IMR-90 (cell line): ENCODE measurements around the gene IGDCC3. TPM values are rescaled to one million over a fixed set of nuclear protein-coding genes. Genes with fewer than 3 reads are reported as not detected.

ENCODE experiments used
- ATAC-seq: fragments of 200-7000 bp; cut with Tn5 transposase; 2 replicates; pipeline ENCODE4 v1.9.1; 2020; ENCODE audit warnings: low read depth, mild to moderate bottlenecking, moderate library complexity
- BruUV-seq: library from RNA; stranded (reverse); fragments of 400-500 nt; replicated peaks from 2 replicates; lab custom pipeline; 2021; lab: Mats Ljungman, UMichigan
- CTCF ChIA-PET: fragments of 300-600 bp; formaldehyde crosslinking; extraction: SDS; loops from one replicate; lab custom pipeline; 2021; ENCODE audit warnings: antibody characterized with exemption; lab: Yijun Ruan, JAX
- POLR2A ChIA-PET: fragments of 300-600 bp; sonication (Branson Sonifier 250); formaldehyde crosslinking; loops from one replicate; lab custom pipeline; 2022; ENCODE audit warnings: antibody characterized with exemption; ENCODE audit not compliant: unreplicated experiment; lab: Charles Lee
- DNase-seq: peaks from one replicate; pipeline ENCODE4 v3.0.0; 2013
- H2AFZ ChIP-seq: replicated peaks from 2 replicates; pipeline ENCODE3; 2013; ENCODE audit warnings: low read length, mild to moderate bottlenecking; ENCODE audit not compliant: poor library complexity
- H2AK5ac ChIP-seq: 2 replicates; pipeline ENCODE4 v1.6.1; 2013; ENCODE audit warnings: low read depth, low read length, inconsistent platforms
- H2AK9ac ChIP-seq: replicated peaks from 2 replicates; pipeline ENCODE3; 2013; ENCODE audit warnings: mild to moderate bottlenecking, low read depth, low read length, moderate library complexity; ENCODE audit not compliant: poor library complexity
- H2BK120ac ChIP-seq: 2 replicates; pipeline ENCODE4 v1.6.1; 2013; ENCODE audit warnings: low read depth, low read length, inconsistent platforms
- H2BK15ac ChIP-seq: 3 replicates; pipeline ENCODE4 v1.6.1; 2013; ENCODE audit warnings: low read depth, low read length, inconsistent platforms
- H2BK20ac ChIP-seq: 2 replicates; pipeline ENCODE4 v1.6.1; 2013; ENCODE audit warnings: low read depth, mild to moderate bottlenecking, inconsistent platforms, low read length, moderate library complexity
- H2BK5ac ChIP-seq: 2 replicates; pipeline ENCODE4 v1.6.1; 2013; ENCODE audit warnings: mild to moderate bottlenecking, low read depth, low read length, inconsistent platforms; ENCODE audit not compliant: poor library complexity, severe bottlenecking
- H3K14ac ChIP-seq: replicated peaks from 2 replicates; pipeline ENCODE4 v1.6.1; 2013; ENCODE audit warnings: low read depth, low read length, inconsistent platforms
- H3K18ac ChIP-seq: 2 replicates; pipeline ENCODE4 v1.6.1; 2013; ENCODE audit warnings: low read depth, low read length, control low read depth
- H3K23ac ChIP-seq: 2 replicates; pipeline ENCODE4 v1.6.1; 2013; ENCODE audit warnings: low read depth, low read length, inconsistent platforms
- H3K27ac ChIP-seq: 2 replicates; pipeline ENCODE4 v1.5.1; 2013; ENCODE audit warnings: mild to moderate bottlenecking, control low read depth, low read length; ENCODE audit not compliant: insufficient read depth
- H3K27me3 ChIP-seq: 2 replicates; pipeline ENCODE4 v1.6.1; 2013; ENCODE audit warnings: low read length; ENCODE audit not compliant: control insufficient read depth, insufficient read depth
- H3K36me3 ChIP-seq: 2 replicates; pipeline ENCODE4 v1.6.1; 2013; ENCODE audit warnings: low read length, mixed read lengths; ENCODE audit not compliant: control insufficient read depth, insufficient read depth
- H3K4ac ChIP-seq: 2 replicates; pipeline ENCODE4 v1.6.1; 2013; ENCODE audit warnings: low read depth, low read length, inconsistent platforms
- H3K4me1 ChIP-seq: 2 replicates; pipeline ENCODE4 v1.6.1; 2013; ENCODE audit warnings: low read length, mixed read lengths; ENCODE audit not compliant: control insufficient read depth, insufficient read depth
- H3K4me2 ChIP-seq: 2 replicates; pipeline ENCODE4 v1.6.1; 2013; ENCODE audit warnings: low read depth, mild to moderate bottlenecking, control low read depth, low read length, moderate library complexity
- H3K4me3 ChIP-seq: 2 replicates; pipeline ENCODE4 v1.5.1; 2013; ENCODE audit warnings: low read depth, mild to moderate bottlenecking, control low read depth, low read length, moderate library complexity; ENCODE audit not compliant: insufficient read depth
- H3K56ac ChIP-seq: 2 replicates; pipeline ENCODE4 v1.6.1; 2013; ENCODE audit warnings: low read length, inconsistent platforms; ENCODE audit not compliant: insufficient read depth; ENCODE audit errors: extremely low read depth
- H3K79me1 ChIP-seq, 2 experiments: 2 replicates each; pipeline ENCODE4 v1.6.1; 2013; ENCODE audit warnings: low read length in 2 of 2, inconsistent platforms in 1 of 2, low read depth in 1 of 2
- H3K9ac ChIP-seq: 2 replicates; pipeline ENCODE4 v1.6.1; 2013; ENCODE audit warnings: low read depth, low read length, control low read depth
- H3K9me1 ChIP-seq: 2 replicates; pipeline ENCODE4 v1.6.1; 2013; ENCODE audit warnings: low read length, inconsistent platforms; ENCODE audit not compliant: insufficient read depth
- H3K9me3 ChIP-seq: 2 replicates; pipeline ENCODE4 v1.6.1; 2013; ENCODE audit warnings: low read length; ENCODE audit not compliant: control insufficient read depth, insufficient read depth
- H4K20me1 ChIP-seq: 2 replicates; pipeline ENCODE4 v1.6.1; 2013; ENCODE audit warnings: low read length, inconsistent platforms; ENCODE audit not compliant: insufficient read depth
- H4K5ac ChIP-seq: 2 replicates; pipeline ENCODE4 v1.6.1; 2013; ENCODE audit warnings: mild to moderate bottlenecking, low read depth, low read length, control low read depth
- H4K8ac ChIP-seq, 2 experiments: 2 replicates each; pipeline ENCODE4 v1.6.1; 2013; ENCODE audit warnings: low read depth in 2 of 2, low read length in 2 of 2, control low read depth in 1 of 2, inconsistent platforms in 1 of 2
- H4K91ac ChIP-seq: 2 replicates; pipeline ENCODE4 v1.6.1; 2013; ENCODE audit warnings: low read depth, low read length, inconsistent platforms; ENCODE audit not compliant: insufficient read depth
- BHLHE40 ChIP-seq: fragments of 150-350 bp; IDR thresholded peaks from 2 replicates; pipeline ENCODE4 v1.6.1; 2016; ENCODE audit warnings: mild to moderate bottlenecking, low read depth, low read length
- CEBPB ChIP-seq: IDR thresholded peaks from 2 replicates; pipeline ENCODE4 v1.6.1; 2012; ENCODE audit warnings: low read depth, low read length, improper control_type of control experiment
- CHD1 ChIP-seq: IDR thresholded peaks from 2 replicates; pipeline ENCODE4 v1.6.1; 2012; ENCODE audit warnings: low read depth, low read length, improper control_type of control experiment
- FOS ChIP-seq: fragments of 150-350 bp; IDR thresholded peaks from 2 replicates; pipeline ENCODE4 v1.6.1; 2016; ENCODE audit warnings: low read depth, low read length
- MAFK ChIP-seq: IDR thresholded peaks from 2 replicates; pipeline ENCODE4 v1.6.1; 2012; ENCODE audit warnings: low read depth, low read length, improper control_type of control experiment
- MAZ ChIP-seq: IDR thresholded peaks from 2 replicates; pipeline ENCODE4 v1.6.1; 2012; ENCODE audit warnings: low read depth, mild to moderate bottlenecking, low read length, improper control_type of control experiment, moderate library complexity, borderline replicate concordance
- MXI1 ChIP-seq: IDR thresholded peaks from 2 replicates; pipeline ENCODE4 v1.6.1; 2012; ENCODE audit warnings: low read depth, mild to moderate bottlenecking, low read length, moderate library complexity, borderline replicate concordance
- NFE2L2 ChIP-seq: fragments of 150-350 bp; IDR thresholded peaks from 2 replicates; pipeline ENCODE4 v1.6.1; 2016; ENCODE audit warnings: low read depth, mild to moderate bottlenecking, low read length
- POLR2A ChIP-seq: IDR thresholded peaks from 2 replicates; pipeline ENCODE4 v1.6.1; 2012; ENCODE audit warnings: mild to moderate bottlenecking, low read depth, low read length
- RAD21 ChIP-seq: IDR thresholded peaks from 2 replicates; pipeline ENCODE4 v1.6.1; 2012; ENCODE audit warnings: low read length, improper control_type of control experiment
- RCOR1 ChIP-seq: IDR thresholded peaks from 2 replicates; pipeline ENCODE4 v1.6.1; 2012; ENCODE audit warnings: mild to moderate bottlenecking, low read length, improper control_type of control experiment; ENCODE audit not compliant: insufficient replicate concordance
- RFX5 ChIP-seq: IDR thresholded peaks from 2 replicates; pipeline ENCODE4 v1.8.0; 2012; ENCODE audit warnings: low read depth, mild to moderate bottlenecking, low read length, moderate library complexity
- SMC3 ChIP-seq: fragments of 150-350 bp; IDR thresholded peaks from 2 replicates; pipeline ENCODE4 v1.6.1; 2016; ENCODE audit warnings: low read depth, mild to moderate bottlenecking, antibody characterized with exemption, low read length, moderate library complexity
- WGBS, 2 experiments: methylation state at CpG; one replicate each; pipeline versions ENCODE4 v1.1.5 to v1.1.7; 2013; ENCODE audit warnings: missing lambda C conversion rate in 2 of 2; ENCODE audit not compliant: insufficient read length in 1 of 2; ENCODE audit errors: extremely low coverage in 2 of 2; 5-methylcytosine and 5-hydroxymethylcytosine counted together
- dilution Hi-C: fragments of 300-500 bp; cut with HindIII; formaldehyde crosslinking; loops from one replicate; pipeline ENCODE4 v1.14.3; 2018; ENCODE audit warnings: low sequenced_read_pairs; ENCODE audit not compliant: unreplicated experiment
- in situ Hi-C: fragments of 300-500 bp; cut with MboI; formaldehyde crosslinking; loops from 3 replicates; pipeline ENCODE4 v1.14.3; 2019; ENCODE audit warnings: low sequenced_read_pairs, inconsistent platforms, mixed read lengths
- intact Hi-C: fragments of 100-400 bp; cut with micrococcal nuclease; formaldehyde crosslinking; loops from 2 replicates; pipeline ENCODE4 v1.10.0; 2022
- polyA plus RNA-seq, 3 experiments: library from polyadenylated mRNA; depleted of rRNA; stranded (reverse); fragments of >200 nt; gene quantifications; 2 replicates each; pipeline ENCODE4 v1.2.3, GENCODE V29; 2012; ENCODE audit warnings: low replicate concordance in 1 of 3
- total RNA-seq: library from RNA; depleted of rRNA; stranded (reverse); fragments of >200 nt; gene quantifications from 2 replicates; pipeline ENCODE4 v1.2.3, GENCODE V29; 2012
- TF ChIP-seq, protein P1 (sequence below): conservative IDR thresholded peaks from 2 replicates; pipeline ENCODE4 v1.5.1; 2012; ENCODE audit warnings: mild to moderate bottlenecking, low read depth, low read length, improper control_type of control experiment
- TF ChIP-seq, protein P2 (sequence below): fragments of 150-350 bp; IDR thresholded peaks from 2 replicates; pipeline ENCODE4 v1.6.1; 2017; ENCODE audit warnings: mild to moderate bottlenecking, antibody characterized with exemption, low read length, low read depth
- TF ChIP-seq, protein P3 (sequence below): fragments of 150-350 bp; IDR thresholded peaks from 2 replicates; pipeline ENCODE4 v1.6.1; 2016; ENCODE audit warnings: low read depth, mild to moderate bottlenecking, low read length, moderate library complexity, borderline replicate concordance

Gene IGDCC3
- total and polyA plus RNA-seq, 2 of the 4 experiments (the other 2 are of a cell fraction): 0.18 to 0.19 TPM

DNA sequence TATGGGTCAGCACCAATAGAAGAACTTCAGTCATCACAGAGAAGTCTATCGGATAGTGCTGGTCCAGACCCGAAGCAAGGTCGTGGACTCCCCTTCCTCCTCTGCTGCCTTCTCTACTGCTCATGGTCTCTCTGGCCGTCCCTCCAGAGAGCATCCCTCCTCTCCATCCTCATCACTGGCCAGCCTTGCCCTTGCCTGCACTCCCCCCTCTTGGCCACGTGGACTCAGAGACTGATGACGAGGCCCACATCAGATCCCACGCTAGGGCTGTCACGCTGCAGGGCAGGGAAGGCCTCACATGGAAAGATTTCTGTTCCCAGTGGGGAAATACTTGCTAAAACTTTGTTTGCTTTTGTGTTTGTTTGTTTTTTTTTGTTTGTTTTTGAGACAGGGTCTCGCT is 35.3 kb downstream of the IGDCC3 start:
- DNase-seq: no peak
- Histone ChIP-seq H3K79me1 (no peaks in the 10 kb centered on the region), H4K91ac (no peak overlapping the region), H3K4me1 (no peaks in the 10 kb centered on the region), H3K23ac (no peak overlapping the region), H3K9me3 (no peaks in the 10 kb centered on the region), H3K4me2 (no peak overlapping the region), H2BK120ac (no peak overlapping the region), H3K36me3 (no peaks in the 10 kb centered on the region), H3K14ac (no peak overlapping the region), H4K5ac (no peak overlapping the region), H4K8ac (no peak overlapping the region), H3K27ac (no peak overlapping the region), H2BK20ac (no peak overlapping the region), H3K56ac (no peak overlapping the region), H2BK5ac (no peak overlapping the region), H3K9me1 (no peaks in the 10 kb centered on the region; the same call in 1 of the 2 replicates), H3K4me3 (no peak overlapping the region), H3K27me3 (peaks cover 60% of the 10 kb centered on the region), H2AFZ (peak overlapping the region; percentile 32), H4K20me1 (no peaks in the 10 kb centered on the region), H3K18ac (no peak overlapping the region), H3K4ac (no peak overlapping the region), H3K9ac (no peak overlapping the region), H2BK15ac (no peak overlapping the region), H2AK9ac (no peak overlapping the region), H2AK5ac (no peak overlapping the region)
- no peak for ATAC-seq
- POLR2A ChIA-PET: no interaction called here
- 83% methylated on average over 1 of the region's 9 CpGs; no CpG with 5 or more reads in 1 of the 2 experiments for WGBS, 2 experiments
- no peak for TF ChIP-seq MXI1
- TF ChIP-seq FOS: no peak
- no peak for TF ChIP-seq NFE2L2
- TF ChIP-seq, protein P1, sequence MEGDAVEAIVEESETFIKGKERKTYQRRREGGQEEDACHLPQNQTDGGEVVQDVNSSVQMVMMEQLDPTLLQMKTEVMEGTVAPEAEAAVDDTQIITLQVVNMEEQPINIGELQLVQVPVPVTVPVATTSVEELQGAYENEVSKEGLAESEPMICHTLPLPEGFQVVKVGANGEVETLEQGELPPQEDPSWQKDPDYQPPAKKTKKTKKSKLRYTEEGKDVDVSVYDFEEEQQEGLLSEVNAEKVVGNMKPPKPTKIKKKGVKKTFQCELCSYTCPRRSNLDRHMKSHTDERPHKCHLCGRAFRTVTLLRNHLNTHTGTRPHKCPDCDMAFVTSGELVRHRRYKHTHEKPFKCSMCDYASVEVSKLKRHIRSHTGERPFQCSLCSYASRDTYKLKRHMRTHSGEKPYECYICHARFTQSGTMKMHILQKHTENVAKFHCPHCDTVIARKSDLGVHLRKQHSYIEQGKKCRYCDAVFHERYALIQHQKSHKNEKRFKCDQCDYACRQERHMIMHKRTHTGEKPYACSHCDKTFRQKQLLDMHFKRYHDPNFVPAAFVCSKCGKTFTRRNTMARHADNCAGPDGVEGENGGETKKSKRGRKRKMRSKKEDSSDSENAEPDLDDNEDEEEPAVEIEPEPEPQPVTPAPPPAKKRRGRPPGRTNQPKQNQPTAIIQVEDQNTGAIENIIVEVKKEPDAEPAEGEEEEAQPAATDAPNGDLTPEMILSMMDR: no peak
- no peak for TF ChIP-seq CEBPB
- no peak for TF ChIP-seq MAZ
- TF ChIP-seq RAD21: no peak
- TF ChIP-seq RFX5: no peak
- TF ChIP-seq SMC3: no peak
- TF ChIP-seq, protein P2, sequence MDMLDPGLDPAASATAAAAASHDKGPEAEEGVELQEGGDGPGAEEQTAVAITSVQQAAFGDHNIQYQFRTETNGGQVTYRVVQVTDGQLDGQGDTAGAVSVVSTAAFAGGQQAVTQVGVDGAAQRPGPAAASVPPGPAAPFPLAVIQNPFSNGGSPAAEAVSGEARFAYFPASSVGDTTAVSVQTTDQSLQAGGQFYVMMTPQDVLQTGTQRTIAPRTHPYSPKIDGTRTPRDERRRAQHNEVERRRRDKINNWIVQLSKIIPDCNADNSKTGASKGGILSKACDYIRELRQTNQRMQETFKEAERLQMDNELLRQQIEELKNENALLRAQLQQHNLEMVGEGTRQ: no peak
- TF ChIP-seq, protein P3, sequence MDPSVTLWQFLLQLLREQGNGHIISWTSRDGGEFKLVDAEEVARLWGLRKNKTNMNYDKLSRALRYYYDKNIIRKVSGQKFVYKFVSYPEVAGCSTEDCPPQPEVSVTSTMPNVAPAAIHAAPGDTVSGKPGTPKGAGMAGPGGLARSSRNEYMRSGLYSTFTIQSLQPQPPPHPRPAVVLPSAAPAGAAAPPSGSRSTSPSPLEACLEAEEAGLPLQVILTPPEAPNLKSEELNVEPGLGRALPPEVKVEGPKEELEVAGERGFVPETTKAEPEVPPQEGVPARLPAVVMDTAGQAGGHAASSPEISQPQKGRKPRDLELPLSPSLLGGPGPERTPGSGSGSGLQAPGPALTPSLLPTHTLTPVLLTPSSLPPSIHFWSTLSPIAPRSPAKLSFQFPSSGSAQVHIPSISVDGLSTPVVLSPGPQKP: no peak
- no peak for TF ChIP-seq BHLHE40
- no peak for TF ChIP-seq RCOR1
- TF ChIP-seq POLR2A: no peak
- no peak for TF ChIP-seq MAFK
- TF ChIP-seq CHD1: no peak
- in situ Hi-C loops (no loop called here), dilution Hi-C loops (no loop called here), intact Hi-C loops (no loop called here)
- CTCF ChIA-PET: no interaction called here
- no TSS peak for BruUV-seq
